IPS DF 4.7 (cell line): ENCODE measurements around the gene F8.
"Not testable (repeated sequence)": the region's sequence is repeated elsewhere in the genome, so short reads cannot be mapped to it uniquely, and the experiment has no call there.

Experiments used
- DNase-seq: peaks from one replicate; pipeline ENCODE4 v3.0.0-alpha.2; 2013; ENCODE audit warnings: low spot score; ENCODE audit errors: extremely low read depth

The F8 gene

GRCh38 chrX:154817048-154817618 lies 205.4 kb downstream of the F8 start:
- DNase-seq, result not testable (repeated sequence)

- not testable (repeated sequence) for DNase-seq
Measured at GRCh38 chrX:154816326-154816898, 206.1 kb downstream of the F8 start.

- DNase-seq, result no peak
Measured at GRCh38 chrX:154815274-154815818, 207.2 kb downstream of the F8 start.

GRCh38 chrX:154813801-154814200 lies 208.7 kb downstream of the F8 start:
- DNase-seq, result no peak

DNA sequence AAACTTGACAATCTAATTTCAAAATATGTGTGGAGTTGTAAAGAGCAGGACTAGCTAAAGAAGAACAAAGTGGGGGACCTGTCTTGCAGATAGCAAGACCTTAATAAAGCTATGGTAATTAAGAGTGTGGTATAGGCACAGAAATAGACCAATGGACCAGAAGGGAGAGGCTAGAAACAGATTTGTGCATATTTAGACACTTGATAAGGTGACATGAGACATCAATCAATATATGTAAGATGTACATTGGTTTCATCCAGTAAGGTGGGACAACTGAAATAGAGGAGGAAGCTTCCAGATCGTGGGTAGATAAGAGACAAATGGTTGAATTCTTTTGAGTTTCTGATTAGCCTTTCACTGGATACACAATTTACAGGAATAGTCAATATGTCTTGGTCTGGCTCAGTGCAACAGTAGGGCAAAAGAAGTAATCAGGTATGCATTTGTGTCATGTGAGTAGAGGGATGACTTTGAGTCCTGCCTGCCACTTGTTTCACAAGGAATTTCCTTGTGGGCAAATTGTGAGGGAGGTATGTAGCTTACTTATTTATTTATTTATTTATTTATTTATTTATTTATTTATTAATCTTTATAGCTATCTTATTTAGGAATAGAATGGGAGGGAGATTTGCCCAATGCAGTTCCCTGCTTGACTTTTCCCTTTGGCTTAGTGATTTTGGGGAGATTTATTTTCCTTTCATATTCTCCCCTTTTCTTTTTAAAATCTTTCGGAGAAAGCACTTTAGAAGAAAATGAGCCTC lies 210.0 kb downstream of the F8 start:
- no peak for DNase-seq

GRCh38 chrX:154809939-154810665 lies 212.4 kb downstream of the F8 start:
- no peak for DNase-seq

DNA sequence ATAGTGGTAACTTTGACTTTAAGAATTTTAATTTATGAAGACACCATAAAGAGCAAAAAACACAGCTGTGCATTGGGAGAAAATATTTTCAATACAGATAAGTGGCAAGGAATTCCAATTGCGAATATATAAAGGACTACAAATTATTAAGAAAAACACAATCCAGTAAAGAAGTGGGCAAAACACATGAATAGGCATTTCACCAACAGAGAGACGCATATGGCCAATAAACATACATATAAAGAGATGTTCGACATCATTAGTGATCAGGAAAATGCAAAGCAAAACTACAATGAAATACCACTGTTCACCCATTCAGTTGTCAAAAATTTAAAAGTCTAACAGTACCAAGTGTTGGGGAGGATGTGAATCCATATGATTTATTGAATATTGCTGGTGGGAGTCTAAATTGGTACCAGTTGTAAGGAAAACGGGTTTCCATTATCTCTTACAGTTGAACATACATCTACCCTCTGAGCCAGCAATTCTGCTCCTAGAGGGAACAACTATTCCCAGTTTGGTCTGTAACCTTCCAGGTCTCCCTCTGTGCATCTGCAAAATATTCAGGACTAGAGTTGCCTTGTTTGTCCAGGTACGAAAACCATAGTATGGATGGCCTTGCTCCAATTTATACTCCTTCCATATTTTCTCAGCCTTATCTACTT lies 215.6 kb downstream of the F8 start:
- no peak for DNase-seq

DNA sequence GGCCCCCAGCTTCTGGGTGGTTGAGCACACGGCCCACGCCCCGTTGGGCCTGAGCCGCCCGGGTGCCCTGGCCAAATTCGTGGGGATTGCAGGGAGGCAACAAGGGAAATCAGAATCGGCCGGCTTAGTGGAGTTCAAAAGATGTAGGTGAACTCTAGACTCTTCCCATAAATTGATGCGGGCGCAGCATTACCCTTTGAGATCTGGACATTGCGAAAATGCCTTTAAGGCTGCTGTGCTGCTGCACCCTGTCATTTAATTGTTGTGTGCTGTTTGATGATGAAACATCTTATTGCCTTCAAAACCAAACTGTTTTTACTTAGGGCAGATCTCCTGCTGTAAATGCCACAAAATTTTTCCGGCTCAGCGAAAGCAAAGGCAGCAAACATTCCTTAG lies 216.8 kb downstream of the F8 start:
- DNase-seq, result no peak

DNA sequence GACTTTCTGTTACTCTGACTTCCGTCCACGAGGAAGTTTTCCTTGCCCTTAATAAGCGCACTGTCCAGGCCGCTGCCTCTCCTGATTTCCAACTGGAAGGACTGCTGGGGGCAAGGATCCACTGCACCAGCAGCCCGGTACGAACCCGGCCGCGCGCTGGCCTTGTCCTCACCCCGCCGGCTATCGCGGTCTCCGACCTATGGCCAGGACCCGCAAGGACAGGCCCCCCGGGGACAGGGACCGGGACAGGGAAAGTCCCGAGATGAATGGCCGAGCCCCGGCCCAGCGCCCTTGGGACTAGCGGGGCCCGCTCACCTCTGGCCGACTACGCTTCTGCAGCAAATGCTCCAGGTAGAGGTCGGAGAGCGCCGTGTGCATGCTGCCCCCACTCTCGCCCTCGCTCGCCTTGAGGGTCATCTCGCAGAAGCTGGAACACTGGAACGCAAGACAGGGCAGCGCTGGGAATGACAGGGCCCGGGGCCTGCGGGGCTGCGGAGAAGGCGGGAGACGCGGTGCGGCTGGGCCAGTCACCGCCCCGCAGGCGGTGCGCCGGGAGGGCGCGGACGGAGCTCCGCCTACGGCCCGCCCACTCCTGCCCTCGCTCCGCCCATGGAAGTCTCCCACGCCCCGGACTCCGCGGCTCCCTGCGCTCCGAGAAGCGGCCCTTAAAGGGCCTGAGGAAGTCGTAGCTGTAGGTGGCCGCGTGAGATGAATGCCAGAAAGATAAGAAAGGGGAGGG lies 217.4 kb downstream of the F8 start, which contains the start of gene MPP1:
Gene MPP1, minus strand, starts transcription at position 529 of the 739 bp plus-strand sequence. Its CDS starts 112 bp downstream, at position 417.
- no peak for DNase-seq

DNA sequence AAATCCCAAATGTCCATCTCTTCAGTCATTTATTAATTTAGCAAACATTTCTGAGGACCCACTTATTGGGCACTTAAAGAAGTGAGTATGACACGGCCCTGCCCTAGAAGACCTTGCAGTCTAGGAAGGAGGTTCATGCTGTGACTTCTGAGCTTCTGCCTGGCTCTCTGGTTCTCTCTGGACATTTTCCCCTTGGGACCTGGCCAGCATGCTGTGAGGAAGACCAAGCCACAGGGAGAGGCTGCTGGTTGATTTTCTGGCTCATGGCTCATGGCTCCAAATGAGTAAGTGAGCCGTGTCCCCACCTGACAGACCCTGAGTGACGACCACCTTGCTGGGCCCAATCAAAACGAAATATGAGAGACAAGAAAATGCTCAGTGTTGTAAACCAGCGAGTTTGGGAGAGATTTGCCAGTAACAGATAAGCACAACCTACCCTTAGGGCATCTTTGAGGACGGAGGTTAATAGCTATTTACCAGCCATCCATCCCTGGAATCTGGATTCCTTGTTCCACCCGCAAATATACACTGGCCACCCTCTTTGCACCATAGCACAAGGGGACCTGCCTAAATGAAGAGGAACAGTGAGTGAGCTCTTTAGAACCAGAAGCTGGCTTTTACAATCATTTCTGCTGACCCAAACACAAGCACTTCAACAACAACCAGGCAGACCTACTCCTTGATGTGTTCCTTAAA lies 218.1 kb downstream of the F8 start:
- DNase-seq, result no peak

GRCh38 chrX:154802947-154803346 lies 219.6 kb downstream of the F8 start:
- no peak for DNase-seq

DNA sequence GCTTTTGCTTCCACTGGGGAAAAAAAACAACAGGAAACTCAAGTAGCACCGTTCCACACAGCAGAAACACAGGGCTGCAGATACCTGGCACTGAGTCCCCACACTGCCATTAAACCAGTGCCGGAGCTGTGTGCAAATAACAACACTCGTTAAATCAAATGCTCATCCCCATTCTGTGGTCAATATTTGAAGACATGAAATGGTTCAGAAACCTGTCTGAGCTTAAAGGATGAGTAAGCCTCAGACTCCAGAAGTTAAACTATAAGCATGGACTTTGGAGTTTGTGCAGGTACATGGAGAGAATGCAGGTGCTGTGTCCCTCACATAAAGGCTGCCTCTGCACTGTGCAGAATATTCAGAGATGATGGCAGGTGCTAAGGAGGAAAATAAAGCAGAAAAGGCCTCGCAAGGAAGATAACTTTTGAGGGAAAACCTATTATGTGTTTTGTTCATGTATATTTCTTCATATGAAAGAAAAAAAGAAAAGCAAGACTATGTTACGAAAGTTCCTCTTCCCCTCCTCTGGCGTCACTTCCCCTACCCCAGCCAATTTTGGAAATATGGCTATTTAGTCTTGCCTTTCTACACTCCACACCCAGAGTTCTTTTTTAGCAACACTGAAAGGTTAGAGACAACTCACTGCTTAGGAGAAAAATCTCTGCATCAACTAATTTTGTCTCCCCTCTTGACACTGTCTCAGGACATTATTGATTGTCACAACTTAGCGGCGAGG lies 221.9 kb downstream of the F8 start:
- no peak for DNase-seq

- no peak for DNase-seq
Measured at GRCh38 chrX:154799556-154800348, 222.8 kb downstream of the F8 start.

GRCh38 chrX:154797006-154797405 lies 225.5 kb downstream of the F8 start:
- DNase-seq, result no peak

- DNase-seq, result no peak
Measured at GRCh38 chrX:154795016-154795415, 227.5 kb downstream of the F8 start.

DNA sequence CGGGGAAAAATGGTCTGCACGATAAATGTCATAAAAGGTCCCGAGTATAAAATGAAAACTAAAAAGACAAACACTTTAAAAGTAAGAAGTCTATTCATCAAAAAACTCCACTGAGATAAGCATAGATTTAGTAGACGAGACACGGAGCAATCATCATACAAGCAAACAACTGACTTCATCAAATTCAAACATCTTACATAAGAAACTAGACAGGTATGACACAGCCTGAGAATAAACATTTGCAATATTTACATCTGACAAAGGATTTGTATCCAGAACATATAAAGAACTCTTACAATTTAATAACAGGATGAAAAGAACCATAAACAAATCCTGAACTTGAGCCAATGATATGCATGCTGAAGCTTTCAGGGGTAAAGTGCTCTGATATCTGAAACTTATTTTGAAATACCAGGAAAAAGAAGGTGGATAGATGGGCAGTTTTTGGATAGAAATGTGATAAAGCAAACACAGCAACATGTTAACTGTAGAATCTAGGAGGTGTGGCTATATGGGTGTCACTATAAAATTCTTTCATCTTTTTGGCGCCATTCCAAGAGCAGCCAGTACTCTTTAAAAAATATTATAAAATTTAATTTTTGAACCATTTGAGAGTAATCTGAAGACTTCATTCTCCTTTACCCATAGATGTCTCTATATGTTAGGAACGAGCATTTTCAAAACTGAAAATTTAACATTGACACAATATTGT lies 229.3 kb downstream of the F8 start:
- DNase-seq, result no peak

DNA sequence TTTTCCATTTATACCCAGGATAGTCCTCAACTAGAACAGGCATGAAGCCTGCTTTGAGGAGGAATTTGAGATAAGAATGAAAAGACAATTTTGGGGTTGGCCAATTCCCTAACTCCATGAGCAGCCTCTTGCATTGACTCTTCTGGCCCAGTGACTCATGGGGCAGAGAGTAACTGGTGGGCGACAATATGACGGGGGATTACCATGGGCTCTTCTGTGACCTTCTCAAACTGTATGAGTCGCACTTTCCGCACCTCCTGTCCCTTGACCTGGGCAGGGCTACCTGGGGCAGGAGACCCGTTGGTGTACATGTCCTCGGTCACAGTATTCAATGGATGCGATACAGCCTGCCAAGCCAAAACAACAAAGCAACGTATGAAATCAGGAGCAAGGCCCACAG lies 230.6 kb downstream of the F8 start:
- DNase-seq, result no peak

GRCh38 chrX:154791467-154791866 lies 231.1 kb downstream of the F8 start:
- DNase-seq, result no peak
